Superior temporal gyrus (tissue), 1 donor: Measurements from ENCODE around the gene FXYD7.
A peak's percentile ranks its signal among the peaks of the same experiment; 100 is the strongest.
"Not testable (repeated sequence)": the region's sequence is repeated elsewhere in the genome, so short reads cannot be mapped to it uniquely, and the experiment has no call there.

ENCODE experiments used
- DNase-seq: peaks from one replicate; pipeline ENCODE4 v3.0.0-alpha.2; 2016; ENCODE audit errors: extremely low spot score

FXYD7 gene

GRCh38 chr19:35126624-35126959 lies 16.5 kb upstream of the FXYD7 start:
- peak; percentile 53 for DNase-seq

- DNase-seq: no peak
These were observed 15.2 kb upstream of the FXYD7 start for GRCh38 chr19:35127871-35128270.

- no peak for DNase-seq
These were observed 14.5 kb upstream of the FXYD7 start for GRCh38 chr19:35128398-35129057.

GRCh38 chr19:35129724-35130274 lies 13.3 kb upstream of the FXYD7 start:
- DNase-seq: not testable (repeated sequence)

GRCh38 chr19:35130761-35131720 lies 12.0 kb upstream of the FXYD7 start:
- DNase-seq: no peak

GRCh38 chr19:35132254-35132653 lies 10.8 kb upstream of the FXYD7 start:
- DNase-seq: no peak

GRCh38 chr19:35133826-35134225 lies 9.2 kb upstream of the FXYD7 start:
- no peak for DNase-seq

- peak; percentile 64 for DNase-seq
These were observed 8.3 kb upstream of the FXYD7 start, which contains the start of gene LGI4 for GRCh38 chr19:35134601-35135242. Gene LGI4 (minus strand): TSS chr19:35135059. CDS start chr19:35134680, 379 bp downstream.

- peak; percentile 93 for DNase-seq
These were observed 7.6 kb upstream of the FXYD7 start for GRCh38 chr19:35135389-35135909.

GRCh38 chr19:35136231-35136630 lies 6.8 kb upstream of the FXYD7 start:
- no peak for DNase-seq

- no peak for DNase-seq
These were observed 5.9 kb upstream of the FXYD7 start for GRCh38 chr19:35136977-35137702.

GRCh38 chr19:35138305-35138892 lies 4.7 kb upstream of the FXYD7 start, which contains the start of gene FXYD1:
Gene FXYD1 (plus strand): TSS chr19:35138824. CDS start chr19:35140080, 1,256 bp downstream.
- DNase-seq: no peak

- no peak for DNase-seq
These were observed 2.7 kb upstream of the FXYD7 start for GRCh38 chr19:35140207-35140961.

GRCh38 chr19:35140962-35141836 lies 1.9 kb upstream of the FXYD7 start:
- DNase-seq: peak; percentile 84

- DNase-seq: no peak
These were observed 1.0 kb upstream of the FXYD7 start for GRCh38 chr19:35141837-35142605.

GRCh38 chr19:35142606-35143230 lies 337 bp upstream of the FXYD7 start:
- DNase-seq: no peak

GRCh38 chr19:35143818-35144217 lies 763 bp downstream of the FXYD7 start:
- no peak for DNase-seq

- no peak for DNase-seq
These were observed 1.2 kb downstream of the FXYD7 start for GRCh38 chr19:35144259-35144599.
